HG02870 (cell line): ENCODE data around the gene PREX1.
A peak's percentile ranks its signal among the peaks of the same experiment; 100 is the strongest.

ENCODE experiments used
- ATAC-seq: cut with Tn5 transposase; IDR thresholded peaks from one replicate; pipeline ENCODE4 v1.9.1; 2021; ENCODE audit warnings: mild to moderate bottlenecking, moderate library complexity; ENCODE audit not compliant: unreplicated experiment

Gene PREX1

GRCh38 chr20:48738399-48739304 is 89.1 kb downstream of the PREX1 start:
- ATAC-seq: peak; percentile 65

GRCh38 chr20:48738094-48738398 is 89.8 kb downstream of the PREX1 start:
- no peak for ATAC-seq

DNA sequence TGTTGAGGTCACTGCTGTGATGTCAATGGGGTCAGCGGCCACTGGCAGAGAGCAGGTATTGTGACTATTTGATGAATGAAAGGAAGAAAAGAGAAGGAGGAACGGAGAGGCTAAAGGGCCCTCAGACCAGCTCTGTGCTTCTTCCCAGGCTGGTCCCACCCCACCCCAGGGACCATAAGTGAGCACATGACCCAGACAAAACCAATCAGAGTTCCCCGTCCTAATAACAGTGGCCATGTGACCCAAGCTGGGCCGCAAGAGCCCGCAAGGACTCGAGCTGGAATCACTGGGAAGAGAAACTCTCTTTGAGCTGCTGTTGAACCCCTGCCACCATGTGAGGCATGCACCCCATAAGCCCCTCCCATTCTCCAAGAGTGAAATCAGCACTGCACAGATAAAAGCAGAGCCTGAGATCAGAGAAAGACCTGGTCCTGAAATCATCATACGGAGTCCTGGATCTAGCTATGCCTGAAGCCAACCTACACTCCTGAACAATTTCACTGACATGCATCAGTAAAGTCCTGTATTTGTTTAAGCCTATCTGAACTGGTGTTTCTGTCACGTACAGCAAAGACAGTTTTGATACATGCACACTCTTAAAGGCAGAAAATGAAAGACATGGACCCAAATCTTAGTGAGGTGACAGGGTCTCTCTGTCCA is 90.2 kb downstream of the PREX1 start:
- ATAC-seq: no peak

GRCh38 chr20:48736636-48737035 is 91.2 kb downstream of the PREX1 start:
- ATAC-seq: no peak

GRCh38 chr20:48736231-48736630 is 91.6 kb downstream of the PREX1 start:
- no peak for ATAC-seq

- no peak for ATAC-seq
Measured at GRCh38 chr20:48735112-48735511, 92.7 kb downstream of the PREX1 start.

DNA sequence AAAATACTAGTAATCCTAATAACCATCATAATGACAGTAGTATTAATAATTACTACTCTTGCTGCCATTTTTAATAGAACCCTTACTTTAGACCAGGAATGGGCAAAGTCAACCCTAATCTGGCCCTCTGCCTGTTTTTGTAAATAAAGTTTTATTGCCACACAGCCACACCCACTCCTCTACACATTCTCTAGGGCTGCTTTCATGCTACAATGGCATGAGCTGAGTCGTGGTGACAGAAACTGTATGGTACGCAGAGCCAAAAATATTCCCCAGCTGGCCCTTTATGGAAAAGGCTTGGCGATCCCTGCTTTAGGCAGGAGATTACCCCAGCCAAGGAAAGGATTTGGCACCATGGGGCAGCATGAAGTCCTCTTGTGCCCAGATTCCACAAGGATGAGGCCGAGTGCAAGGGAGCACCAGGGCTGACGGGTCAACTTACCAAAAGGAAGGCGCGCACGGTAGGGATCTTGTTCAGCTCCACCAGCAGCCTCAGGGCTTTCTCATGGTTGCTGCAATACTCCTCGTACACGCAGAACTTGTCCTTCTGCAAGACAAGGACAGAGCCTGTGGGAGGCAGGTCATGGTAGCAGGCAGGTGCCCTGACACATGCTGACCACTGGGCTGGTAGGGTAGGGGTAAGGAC is 93.6 kb downstream of the PREX1 start:
- ATAC-seq: no peak

DNA sequence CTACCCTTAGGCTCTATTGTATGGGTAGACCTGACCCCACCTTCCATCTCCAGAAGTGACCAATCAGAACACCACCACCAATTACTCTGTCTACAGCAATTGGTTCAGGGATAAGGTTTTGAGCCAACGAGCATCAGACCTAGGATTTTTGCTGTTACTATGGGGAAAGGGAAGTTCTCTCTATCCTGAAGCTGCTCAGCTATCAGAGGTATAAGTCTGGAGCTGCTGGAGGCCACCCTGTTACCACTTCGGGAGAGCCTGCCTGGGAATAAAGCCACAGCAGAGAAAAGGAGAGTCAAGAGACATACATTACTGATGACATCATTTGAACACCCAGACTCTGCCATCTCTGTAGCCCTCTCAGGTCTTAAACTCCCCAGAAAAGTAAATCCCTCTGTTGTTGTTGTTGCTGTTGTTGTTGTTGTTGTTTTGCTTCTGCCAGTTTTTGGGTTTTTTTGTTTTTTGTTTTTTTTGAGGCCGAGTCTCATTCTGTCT is 94.5 kb downstream of the PREX1 start:
- ATAC-seq: no peak

- ATAC-seq: no peak
Measured at GRCh38 chr20:48732081-48732829, 95.5 kb downstream of the PREX1 start.

DNA sequence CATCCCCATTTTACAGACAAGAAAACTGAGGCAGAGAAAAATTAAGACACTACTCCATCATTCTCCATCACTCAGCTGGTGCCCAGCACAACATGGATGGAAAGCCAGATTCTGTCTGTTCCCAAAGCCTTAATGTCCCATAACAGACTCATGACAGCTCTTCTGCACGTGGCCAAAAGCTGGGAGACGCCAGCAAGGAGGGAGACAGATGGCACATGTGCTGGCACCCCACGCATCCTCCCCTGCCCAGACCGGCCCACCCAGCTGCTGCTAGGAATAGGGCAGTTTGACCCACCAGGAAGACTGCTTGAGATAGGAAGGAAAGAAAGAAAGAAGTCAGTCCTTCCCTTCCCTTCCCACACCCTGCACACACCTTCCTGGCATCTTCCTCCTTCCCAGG is 96.3 kb downstream of the PREX1 start:
- no peak for ATAC-seq

DNA sequence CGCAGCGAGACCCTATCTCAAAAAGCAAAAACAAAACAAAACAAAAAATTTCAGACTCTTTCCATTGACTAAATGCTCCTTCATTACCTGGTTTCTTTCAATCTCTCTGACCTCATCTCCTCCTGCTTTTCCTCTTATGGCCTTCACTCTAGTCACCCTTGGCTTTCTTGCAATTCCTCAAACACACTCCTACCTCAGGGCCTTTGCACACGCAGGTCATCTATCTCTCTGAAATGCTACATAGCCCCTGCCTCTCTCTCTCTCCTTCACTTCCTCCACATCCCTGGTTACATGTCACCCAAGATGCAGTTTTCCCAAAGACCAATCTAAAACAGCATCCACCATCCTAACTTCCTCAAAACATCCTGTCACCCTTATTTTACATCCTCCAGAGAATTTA is 96.8 kb downstream of the PREX1 start:
- no peak for ATAC-seq

- no peak for ATAC-seq
Measured at GRCh38 chr20:48729538-48729937, 98.3 kb downstream of the PREX1 start.

GRCh38 chr20:48728042-48728825 is 99.6 kb downstream of the PREX1 start:
- ATAC-seq: no peak

GRCh38 chr20:48727226-48727625 is 100.6 kb downstream of the PREX1 start:
- ATAC-seq: no peak

- no peak for ATAC-seq
Measured at GRCh38 chr20:48725555-48725991, 102.2 kb downstream of the PREX1 start.

GRCh38 chr20:48724891-48725554 is 102.8 kb downstream of the PREX1 start:
- no peak for ATAC-seq

DNA sequence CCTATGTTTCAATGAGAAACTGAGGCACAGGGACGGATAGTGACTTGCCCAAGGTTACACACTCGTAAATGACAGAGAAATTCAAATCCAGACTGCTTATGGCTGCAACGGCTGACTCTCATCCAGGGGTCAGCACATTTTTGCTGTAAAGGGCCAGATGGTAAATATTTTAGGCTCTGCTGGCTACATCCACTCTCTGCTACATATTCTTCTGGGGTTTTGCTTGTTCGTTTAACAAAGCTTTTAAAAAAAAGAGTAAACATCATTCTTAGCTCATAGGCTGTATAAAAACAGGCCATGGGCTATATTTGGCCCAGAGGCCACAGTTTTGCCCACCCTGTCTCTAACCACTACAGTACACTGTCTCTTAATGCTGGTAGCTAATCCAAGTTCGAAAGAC is 103.4 kb downstream of the PREX1 start:
- no peak for ATAC-seq

- no peak for ATAC-seq
Measured at GRCh38 chr20:48723308-48724264, 104.2 kb downstream of the PREX1 start.
